Transverse colon (tissue), 4 donors: ENCODE measurements around the gene ACAP2. TPM values are rescaled to one million over a fixed set of nuclear protein-coding genes. Genes with fewer than 3 reads are reported as not detected.

Experiments used
- DNase-seq: peaks from one replicate; pipeline ENCODE4 v3.0.0-alpha.2; 2019
- H3K27ac ChIP-seq, 4 donors: fragments of 200-600 bp; sonication (generic); 2 replicates each; pipeline ENCODE4 v1.5.1; 2016 to 2018; ENCODE audit warnings: inconsistent platforms in 4 of 4
- H3K27me3 ChIP-seq: fragments of 200-600 bp; sonication (generic); 2 replicates; pipeline ENCODE4 v1.5.1; 2017; ENCODE audit warnings: inconsistent platforms
- H3K36me3 ChIP-seq, 4 donors: fragments of 200-600 bp; sonication (generic); 2 replicates each; pipeline ENCODE4 v1.5.1; 2017 to 2019; ENCODE audit warnings: inconsistent platforms in 4 of 4
- H3K4me1 ChIP-seq, 4 donors: fragments of 200-600 bp; sonication (generic); 2 replicates each; pipeline ENCODE4 v1.5.1; 2017 to 2020; ENCODE audit warnings: inconsistent platforms in 4 of 4
- H3K4me3 ChIP-seq, 4 donors: fragments of 200-600 bp; sonication (generic); 1 replicate in 1 of 4; 2 replicates in 3 of 4; pipeline versions ENCODE4 v1.5.1 to v1.6.1; 2017 to 2019; ENCODE audit warnings: inconsistent platforms in 4 of 4
- H3K9me3 ChIP-seq, 2 donors: fragments of 200-600 bp; sonication (generic); 2 replicates each; pipeline ENCODE4 v1.5.1; 2017 to 2019; ENCODE audit warnings: inconsistent platforms in 2 of 2
- CTCF ChIP-seq, 5 experiments: fragments of 200-600 bp in 3 of 5; fragments of 450-650 bp in 2 of 5; sonication (generic) in 3 of 5; IDR thresholded peaks; 1 replicate in 2 of 5; 2 replicates in 3 of 5; pipeline ENCODE4 v1.5.1; 2016 to 2017; ENCODE audit warnings: antibody characterized with exemption in 5 of 5, inconsistent platforms in 3 of 5, mild to moderate bottlenecking in 2 of 5, moderate library complexity in 1 of 5
- EP300 ChIP-seq: sonication (generic); formaldehyde crosslinking; IDR thresholded peaks from one replicate; pipeline ENCODE4 v1.6.1; 2017; ENCODE audit warnings: antibody characterized with exemption, low read depth
- POLR2A ChIP-seq: fragments of 450-650 bp; IDR thresholded peaks from one replicate; pipeline ENCODE4 v1.6.1; 2016; ENCODE audit warnings: antibody characterized with exemption, mild to moderate bottlenecking, moderate library complexity
- POLR2AphosphoS5 ChIP-seq, 3 donors: sonication (generic); formaldehyde crosslinking; IDR thresholded peaks; one replicate each; pipeline ENCODE4 v1.6.1; 2016; ENCODE audit warnings: antibody characterized with exemption in 3 of 3
- WGBS, 2 donors: methylation state at CpG; one replicate each; pipeline ENCODE4 v1.1.5; 2018; ENCODE audit warnings: low coverage in 1 of 2; 5-methylcytosine and 5-hydroxymethylcytosine counted together
- in situ Hi-C, 4 donors: fragments of 200-750 bp; cut with MboI; loops; one replicate each; pipeline versions ENCODE4 v1.15.0 to v1.15.1; 2017; ENCODE audit warnings: low sequenced_read_pairs in 3 of 4, low pct_ligation_motif_present in 1 of 4, low pct_unique_long_range_greater_than_20kb in 1 of 4
- intact Hi-C: fragments of 100-400 bp; cut with DNase I; formaldehyde crosslinking; loops from one replicate; pipeline ENCODE4 v1.15.1; 2023; ENCODE audit warnings: low total_unique reads
- total RNA-seq, 4 donors: library from RNA; depleted of rRNA; stranded (reverse); fragments of >200 nt; gene quantifications; one replicate each; pipeline ENCODE4 v1.1.0, GENCODE V29; 2016

ACAP2 gene
- total RNA-seq, 4 donors from 2014 or later, result 17.3 to 97.5 (median 64.6) TPM

DNA sequence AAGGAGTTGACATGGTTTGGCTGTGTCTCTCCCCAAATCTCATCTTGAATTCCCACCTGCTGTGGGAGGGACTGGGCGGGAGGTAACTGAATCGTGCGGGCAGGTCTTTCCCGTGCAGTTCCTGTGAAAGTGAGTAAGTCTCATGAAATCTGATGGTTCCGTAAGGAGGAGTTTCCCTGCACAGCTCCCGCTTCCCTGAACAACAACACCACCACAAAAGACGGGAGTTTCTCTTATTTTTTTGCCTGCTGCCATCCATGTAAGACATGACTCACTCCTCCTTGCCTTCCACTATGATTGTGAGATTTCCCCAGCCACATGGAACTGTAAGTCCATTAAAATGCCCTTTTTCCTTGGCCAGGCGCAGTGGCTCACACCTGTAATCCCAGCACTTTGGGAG, 194.5 kb downstream of the ACAP2 start:
- no peak overlapping the region for H3K27ac ChIP-seq
- H3K27me3 ChIP-seq, result no peaks in the 10 kb centered on the region
- in situ Hi-C loops, result loop anchor here in 1 of 4 donors (25.0 kb wide), 1 partner anchor 236 kb away; no protein-coding TSS in a partner anchor
- no peak for DNase-seq
- 93% methylated on average over 8 of the region's 8 CpGs; no CpG with 5 or more reads in 1 of the 2 donors for WGBS, 2 donors
- peaks cover 0 to 17% (median 8%) of the 10 kb centered on the region in 4 donors for H3K4me1 ChIP-seq
- intact Hi-C loops, result no loop called here
- no peak for TF ChIP-seq EP300
- TF ChIP-seq POLR2AphosphoS5 (IDR thresholded peaks at IDR 0.05), result no peak
- no peak for TF ChIP-seq POLR2A
- TF ChIP-seq CTCF (IDR thresholded peaks at IDR 0.05), result no peak
- H3K36me3 ChIP-seq, result no peaks in the 10 kb centered on the region
- no peak overlapping the region for H3K4me3 ChIP-seq
- H3K9me3 ChIP-seq, result no peaks in the 10 kb centered on the region

- H3K4me1 ChIP-seq, result peaks cover 0 to 14% (median 5%) of the 10 kb centered on the region in 4 donors
- no peaks in the 10 kb centered on the region for H3K9me3 ChIP-seq
- H3K27me3 ChIP-seq, result no peaks in the 10 kb centered on the region
- H3K27ac ChIP-seq, result no peak overlapping the region
- no peak for DNase-seq
- in situ Hi-C loops, result loop anchor here in 1 of 4 donors (25.0 kb wide), 1 partner anchor 236 kb away; no protein-coding TSS in a partner anchor
- no peak for TF ChIP-seq CTCF (IDR thresholded peaks at IDR 0.05)
- no peak for TF ChIP-seq POLR2AphosphoS5 (IDR thresholded peaks at IDR 0.05)
- TF ChIP-seq EP300, result no peak
- TF ChIP-seq POLR2A, result no peak
- WGBS, 2 donors, result 84 to 100% methylated on average over 2 to 8 of the region's 8 CpGs
- intact Hi-C loops, result no loop called here
- H3K36me3 ChIP-seq, result no peaks in the 10 kb centered on the region
- H3K4me3 ChIP-seq, result no peak overlapping the region
These were observed 195.0 kb downstream of the ACAP2 start for GRCh38 chr3:195247863-195248189.

DNA sequence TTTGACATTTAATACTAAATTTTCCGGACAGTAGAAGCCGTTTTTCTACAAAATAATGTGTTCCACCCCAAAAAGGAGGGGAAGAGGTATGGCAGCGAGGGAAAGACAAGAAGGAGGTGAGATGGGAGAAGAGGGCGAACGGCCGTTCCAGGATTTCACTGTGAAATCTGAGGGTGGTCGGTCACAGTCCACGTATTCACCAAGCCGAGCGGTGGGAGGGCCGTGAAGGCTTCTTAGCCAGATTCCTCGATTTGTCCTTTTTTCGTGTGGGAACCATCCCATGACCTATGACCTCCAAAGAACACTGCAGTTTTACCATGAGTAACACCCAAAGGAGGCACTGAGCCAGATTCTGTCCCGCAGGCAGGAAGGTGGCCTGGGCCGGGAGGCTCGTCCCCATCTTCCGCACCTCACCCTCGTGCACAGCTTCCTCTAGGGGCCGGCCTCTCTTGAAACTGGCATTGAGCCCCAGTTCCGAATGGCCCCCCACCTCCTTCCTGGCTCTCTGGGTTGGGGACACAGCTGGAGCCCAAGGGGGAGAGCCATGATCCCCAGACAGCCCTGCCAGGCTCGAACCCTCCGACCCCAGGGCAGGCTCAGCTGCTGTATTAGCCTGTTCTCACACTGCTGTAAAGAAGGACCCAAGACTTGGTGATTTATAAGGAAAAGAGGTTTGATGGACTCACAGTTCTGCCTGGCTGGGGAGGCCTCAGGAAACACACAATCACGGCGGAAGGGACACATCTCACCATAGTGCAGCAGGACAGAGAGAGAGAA, 195.5 kb downstream of the ACAP2 start:
- H3K27me3 ChIP-seq, result no peaks in the 10 kb centered on the region
- no peak for DNase-seq
- WGBS, 2 donors, result 93 to 95% methylated on average over 14 to 24 of the region's 24 CpGs
- H3K4me3 ChIP-seq, result no peak overlapping the region
- H3K27ac ChIP-seq, result no peak overlapping the region
- peaks cover 0 to 11% (median 5%) of the 10 kb centered on the region in 4 donors for H3K4me1 ChIP-seq
- H3K9me3 ChIP-seq, result no peaks in the 10 kb centered on the region
- TF ChIP-seq CTCF (IDR thresholded peaks at IDR 0.05), result no peak
- TF ChIP-seq EP300, result no peak
- no peak for TF ChIP-seq POLR2AphosphoS5 (IDR thresholded peaks at IDR 0.05)
- TF ChIP-seq POLR2A, result no peak
- no peaks in the 10 kb centered on the region for H3K36me3 ChIP-seq
- in situ Hi-C loops, result loop anchor here in 1 of 4 donors (25.0 kb wide), 1 partner anchor 235 kb away; no protein-coding TSS in a partner anchor
- intact Hi-C loops, result no loop called here

DNA sequence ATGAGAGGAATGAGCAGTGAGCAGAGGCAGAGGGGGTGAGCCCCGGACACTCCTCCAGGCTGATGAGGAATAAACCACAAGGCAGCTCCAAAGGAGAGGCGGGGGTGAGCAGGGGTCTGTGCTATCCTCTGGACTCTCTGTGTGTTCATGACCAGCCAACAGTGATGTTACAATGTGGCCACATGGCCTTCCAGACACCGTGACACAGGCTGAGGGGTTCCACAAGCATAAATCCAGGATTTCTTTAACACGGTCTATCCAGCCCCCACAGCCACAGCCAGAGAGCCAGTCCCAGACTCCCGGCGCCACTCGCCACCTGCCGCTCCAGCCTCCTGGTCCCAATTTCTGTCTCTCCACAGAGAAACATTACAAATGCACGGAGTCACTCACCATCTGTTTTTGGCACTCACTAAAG, 196.2 kb downstream of the ACAP2 start:
- H3K9me3 ChIP-seq, result no peaks in the 10 kb centered on the region
- H3K4me3 ChIP-seq, result no peak overlapping the region
- H3K27ac ChIP-seq, result no peak overlapping the region
- peaks cover 0 to 4% (median 2%) of the 10 kb centered on the region in 4 donors for H3K4me1 ChIP-seq
- no peaks in the 10 kb centered on the region for H3K36me3 ChIP-seq
- in situ Hi-C loops (loop anchor here in 1 of 4 donors (25.0 kb wide), 1 partner anchor 234 kb away; no protein-coding TSS in a partner anchor), intact Hi-C loops (no loop called here)
- TF ChIP-seq POLR2AphosphoS5 (IDR thresholded peaks at IDR 0.05) (no peak), CTCF (IDR thresholded peaks at IDR 0.05) (no peak), POLR2A (no peak), EP300 (no peak)
- DNase-seq, result no peak
- no peaks in the 10 kb centered on the region for H3K27me3 ChIP-seq
- WGBS, 2 donors, result 88 to 100% methylated on average over 2 to 9 of the region's 9 CpGs
